Motor neuron (in vitro differentiated cells): ENCODE data around the gene XRCC3. TPM values are rescaled to one million over a fixed set of nuclear protein-coding genes. Genes with fewer than 3 reads are reported as not detected.

Experiments used
- ATAC-seq, 8 experiments: fragments of 200-7000 bp; cut with Tn5 transposase; replicated peaks in 6 of 8; 2 replicates each; pipeline ENCODE4 v1.8.0; 2021; ENCODE audit warnings: mild to moderate bottlenecking in 8 of 8, moderate library complexity in 8 of 8
- H3K27ac ChIP-seq, 2 donors: fragments of 250-450 bp; sonication (Bioruptor Pico); 2 replicates each; pipeline ENCODE4 v1.9.0; 2021; ENCODE audit warnings: antibody characterized with exemption in 2 of 2, mild to moderate bottlenecking in 2 of 2, moderate library complexity in 1 of 2
- H3K4me1 ChIP-seq, 2 donors: fragments of 250-450 bp; sonication (Bioruptor Pico); replicated peaks in 1 of 2; 2 replicates each; pipeline ENCODE4 v1.6.1; 2021; ENCODE audit warnings: antibody characterized with exemption in 2 of 2, mild to moderate bottlenecking in 2 of 2, moderate library complexity in 1 of 2
- H3K4me3 ChIP-seq, 5 donors: fragments of 250-450 bp; sonication (Bioruptor Pico); 2 replicates each; pipeline ENCODE4 v1.9.0; 2021; ENCODE audit warnings: antibody characterized with exemption in 5 of 5, mild to moderate bottlenecking in 5 of 5, moderate library complexity in 4 of 5
- WGBS, 10 experiments: fragments of 450-650 bp; shearing (Covaris generic); methylation state at CpG; one replicate each; pipeline ENCODE4 v1.0.0; 2022; 5-methylcytosine and 5-hydroxymethylcytosine counted together
- in situ Hi-C, 9 experiments: fragments of 400-800 bp; cut with MboI; loops; one replicate each; pipeline ENCODE4 v1.15.0; 2021; ENCODE audit warnings: low sequenced_read_pairs in 9 of 9, low pct_unique_long_range_greater_than_20kb in 2 of 9; ENCODE audit not compliant: unreplicated experiment in 9 of 9
- total RNA-seq, 8 experiments: library from RNA; unstranded; fragments of 300-600 nt; gene quantifications; 2 replicates each; pipeline versions ENCODE4 v1.2.3 to v1.2.4, GENCODE V29; 2022

XRCC3 gene
- total RNA-seq: 10 to 100 TPM in 3 of 8 experiments, 1 to 10 TPM in 5; 5.5 to 31.2 (median 7.5) TPM

DNA sequence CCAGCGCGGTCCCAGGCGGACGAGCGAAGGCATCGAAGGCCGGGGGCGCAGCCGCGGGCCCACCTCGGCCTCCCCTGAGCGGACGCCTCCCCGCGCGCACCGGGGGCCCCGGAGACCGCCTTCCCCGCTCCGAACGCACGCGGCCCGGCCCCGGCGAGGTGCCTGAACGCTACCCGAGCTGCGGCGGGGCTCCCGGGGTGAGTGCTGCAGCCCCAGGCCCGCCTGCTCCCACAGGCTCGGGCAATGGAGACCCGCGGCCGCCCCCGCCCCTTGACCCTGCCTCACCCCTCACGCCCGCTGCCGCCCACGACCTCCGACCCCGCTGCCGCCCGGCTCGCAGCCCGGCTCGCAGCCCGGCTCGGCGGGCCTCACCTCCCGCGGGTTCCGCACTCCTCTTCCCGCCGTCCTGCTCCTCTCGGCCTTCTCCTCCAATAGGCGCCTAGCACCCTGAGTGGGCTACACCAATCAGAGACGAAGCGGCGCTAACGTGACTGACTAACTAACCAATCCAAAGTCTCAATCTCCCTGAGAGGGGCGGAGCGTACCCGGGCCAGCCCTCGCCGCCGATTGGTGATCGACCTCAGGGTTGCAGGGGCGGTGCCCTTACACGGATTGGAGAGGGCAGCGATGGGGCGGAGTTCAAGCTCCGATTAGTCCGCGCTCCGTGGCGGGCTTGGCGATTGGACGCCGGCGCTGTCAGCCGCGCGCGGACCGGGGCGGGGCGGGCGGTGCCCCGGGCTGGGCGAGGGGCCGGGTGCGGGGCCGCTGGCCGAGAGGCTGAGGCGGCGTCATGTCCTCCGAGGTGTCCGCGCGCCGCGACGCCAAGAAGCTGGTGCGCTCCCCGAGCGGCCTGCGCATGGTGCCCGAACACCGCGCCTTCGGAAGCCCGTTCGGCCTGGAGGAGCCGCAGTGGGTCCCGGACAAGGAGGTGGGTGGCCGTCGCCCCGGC lies at the start of gene XRCC3, which contains the start of gene ZFYVE21:
Gene XRCC3 (minus strand): TSS at position 400 of the 949 bp plus-strand sequence. CDS start 4,364 bp downstream, outside the sequence.
Gene ZFYVE21 (plus strand): TSS at position 759 of the 949 bp plus-strand sequence. CDS start 32 bp downstream, at position 791.
- in situ Hi-C loops: no loop called here
- peak within 1 kb of the TSS; percentile 60 to 71 for H3K27ac ChIP-seq

GRCh38 chr14:103763730-103764488 lies 48.7 kb upstream of the XRCC3 start:
- Histone ChIP-seq H3K4me3 (no peak overlapping the region), H3K27ac (no peak overlapping the region), H3K4me1 (no peaks in the 10 kb centered on the region)
- no peak for ATAC-seq
- WGBS, 10 experiments: 46 to 100% (median 93%) methylated on average over 1 to 5 of the region's 5 CpGs
- in situ Hi-C loops: no loop called here

More for the DNA sequence above, at the start of gene XRCC3, which contains the start of gene ZFYVE21:
- ATAC-seq: peak; percentile 85 to 92 (median 90)
- WGBS, 10 experiments: 0% methylated on average over 3 of the region's 121 CpGs; no CpG with 5 or more reads in 9 of the 10 experiments
- Histone ChIP-seq H3K4me1 (peaks cover 30 to 35% of the 10 kb centered on the region in 2 donors), H3K4me3 (peak within 1 kb of the TSS; percentile 59 to 92 (median 68))

DNA sequence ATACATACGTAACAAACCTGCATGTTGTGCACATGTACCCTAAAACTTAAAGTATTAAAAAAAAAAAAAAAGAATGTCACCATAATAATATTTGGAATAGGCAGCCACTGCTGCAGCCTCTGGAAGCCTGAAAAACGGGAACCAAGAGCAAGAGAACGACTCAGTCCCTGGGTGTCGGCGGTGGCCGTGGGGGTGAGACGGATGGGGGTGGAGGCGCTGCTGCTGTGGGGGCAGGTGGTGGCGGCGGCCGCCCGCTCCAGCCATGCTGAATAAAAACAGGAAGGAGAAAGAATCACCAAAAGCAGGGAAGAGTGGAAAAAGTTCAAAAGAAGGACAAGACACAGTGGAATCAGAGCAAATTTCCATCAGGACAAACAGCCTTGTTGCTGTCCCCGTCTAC lies 47.3 kb upstream of the XRCC3 start:
- no peak for ATAC-seq
- in situ Hi-C loops: no loop called here
- 80 to 100% methylated on average over 1 of the region's 13 CpGs; no CpG with 5 or more reads in 8 of the 10 experiments for WGBS, 10 experiments
- no peak overlapping the region for H3K27ac ChIP-seq
- H3K4me3 ChIP-seq: no peak overlapping the region
- no peaks in the 10 kb centered on the region for H3K4me1 ChIP-seq

GRCh38 chr14:103762036-103762435 lies 46.8 kb upstream of the XRCC3 start:
- no peak for ATAC-seq
- H3K27ac ChIP-seq: no peak overlapping the region
- WGBS, 10 experiments: 0 to 80% (median 55%) methylated on average over 1 of the region's 1 CpG; no CpG with 5 or more reads in 4 of the 10 experiments
- no peak overlapping the region for H3K4me3 ChIP-seq
- in situ Hi-C loops: no loop called here
- H3K4me1 ChIP-seq: no peaks in the 10 kb centered on the region

- in situ Hi-C loops: no loop called here
- WGBS, 10 experiments: 20 to 100% (median 67%) methylated on average over 1 to 8 of the region's 8 CpGs; no CpG with 5 or more reads in 1 of the 10 experiments
- Histone ChIP-seq H3K4me1 (no peaks in the 10 kb centered on the region), H3K4me3 (no peak overlapping the region), H3K27ac (no peak overlapping the region)
- ATAC-seq: peak in 4 of 8 experiments; percentile 43 to 89 (median 80)
Observed at GRCh38 chr14:103758059-103758776, 43.0 kb upstream of the XRCC3 start.

GRCh38 chr14:103755060-103755459 lies 39.8 kb upstream of the XRCC3 start:
- ATAC-seq: no peak
- Histone ChIP-seq H3K4me3 (no peak overlapping the region), H3K27ac (no peak overlapping the region), H3K4me1 (no peaks in the 10 kb centered on the region)
- WGBS, 10 experiments: 100% methylated on average over 1 of the region's 6 CpGs; no CpG with 5 or more reads in 9 of the 10 experiments
- in situ Hi-C loops: no loop called here

- no peak overlapping the region for H3K27ac ChIP-seq
- in situ Hi-C loops: no loop called here
- no peak for ATAC-seq
- 26 to 92% (median 63%) methylated on average over 1 to 7 of the region's 9 CpGs; no CpG with 5 or more reads in 3 of the 10 experiments for WGBS, 10 experiments
- H3K4me3 ChIP-seq: no peak overlapping the region
- no peaks in the 10 kb centered on the region for H3K4me1 ChIP-seq
Observed at GRCh38 chr14:103753774-103754173, 38.5 kb upstream of the XRCC3 start.

DNA sequence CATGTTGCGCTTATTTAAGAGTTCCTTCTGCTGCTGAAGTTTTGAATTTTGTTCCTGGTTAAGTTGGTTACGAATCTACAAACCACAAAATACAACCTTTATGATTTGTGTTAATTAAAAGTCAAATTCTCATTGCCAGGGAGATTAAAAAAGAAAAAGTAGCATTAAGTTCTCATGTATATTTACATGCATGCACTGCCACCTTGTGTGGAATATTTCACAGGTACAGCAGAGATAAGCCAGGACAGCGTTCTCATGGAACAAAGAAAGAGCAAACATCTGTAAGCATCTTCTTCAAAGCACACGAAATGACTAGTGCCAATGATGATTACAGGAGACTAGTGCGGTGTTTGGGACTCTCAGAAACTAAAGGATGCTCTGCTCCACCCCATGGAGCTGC lies 34.6 kb upstream of the XRCC3 start:
- WGBS, 10 experiments: 72 to 100% (median 89%) methylated on average over 1 to 5 of the region's 5 CpGs; no CpG with 5 or more reads in 1 of the 10 experiments
- in situ Hi-C loops: no loop called here
- Histone ChIP-seq H3K27ac (no peak overlapping the region), H3K4me3 (no peak overlapping the region), H3K4me1 (no peaks in the 10 kb centered on the region)
- ATAC-seq: no peak

GRCh38 chr14:103749452-103749851 lies 34.2 kb upstream of the XRCC3 start:
- in situ Hi-C loops: no loop called here
- WGBS, 10 experiments: 80 to 100% (median 93%) methylated on average over 2 to 5 of the region's 5 CpGs; no CpG with 5 or more reads in 1 of the 10 experiments
- Histone ChIP-seq H3K27ac (no peak overlapping the region), H3K4me3 (no peak overlapping the region), H3K4me1 (no peaks in the 10 kb centered on the region)
- ATAC-seq: no peak

- no peak overlapping the region for H3K4me3 ChIP-seq
- H3K27ac ChIP-seq: no peak overlapping the region
- ATAC-seq: no peak
- WGBS, 10 experiments: 20 to 83% (median 70%) methylated on average over 1 to 3 of the region's 5 CpGs; no CpG with 5 or more reads in 6 of the 10 experiments
- in situ Hi-C loops: no loop called here
- no peaks in the 10 kb centered on the region for H3K4me1 ChIP-seq
Observed at GRCh38 chr14:103748534-103748857, 33.2 kb upstream of the XRCC3 start.

DNA sequence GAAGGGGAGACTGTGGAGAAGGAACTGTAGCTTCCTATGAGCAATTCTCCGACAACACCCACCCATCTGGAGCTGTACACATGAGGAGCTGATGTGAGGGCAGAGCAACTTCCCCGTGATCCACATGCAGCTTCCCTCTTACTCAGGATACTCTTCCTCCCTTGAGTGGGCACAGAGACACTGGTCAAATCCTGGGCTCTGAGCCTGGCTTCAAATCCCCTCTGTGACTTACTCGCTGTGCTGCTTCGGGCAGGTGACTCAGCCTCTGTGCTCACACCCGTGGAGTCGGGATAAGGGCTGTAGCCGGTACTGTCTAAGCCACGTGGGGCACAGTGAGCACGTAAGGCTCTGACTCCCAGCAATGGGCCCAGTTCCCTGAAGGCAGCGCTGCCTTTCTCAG lies 31.4 kb upstream of the XRCC3 start:
- ATAC-seq: peak in 1 of 8 experiments; percentile 67
- WGBS, 10 experiments: 20 to 100% (median 89%) methylated on average over 1 to 4 of the region's 10 CpGs; no CpG with 5 or more reads in 6 of the 10 experiments
- Histone ChIP-seq H3K27ac (no peak overlapping the region), H3K4me3 (no peak overlapping the region), H3K4me1 (no peaks in the 10 kb centered on the region)
- in situ Hi-C loops: no loop called here

DNA sequence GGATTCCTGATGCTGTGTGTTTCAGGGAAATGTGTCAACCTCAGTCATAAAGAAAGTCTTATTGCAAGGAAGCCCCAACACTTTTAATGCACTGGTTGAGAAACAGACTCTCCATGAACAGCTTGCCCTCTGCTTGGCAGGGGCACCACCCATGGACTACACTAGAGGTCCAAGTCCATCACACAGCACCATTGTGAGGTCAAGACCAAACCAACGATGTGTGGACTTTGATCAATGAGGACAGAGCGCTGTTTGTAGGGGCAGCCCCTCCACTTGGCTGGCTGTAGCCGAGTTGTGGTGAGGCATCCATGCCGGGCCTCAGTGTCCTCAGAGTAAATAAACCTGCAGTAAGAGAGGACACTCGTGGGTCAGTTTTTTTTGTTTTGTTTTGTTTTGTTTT lies 30.2 kb upstream of the XRCC3 start:
- WGBS, 10 experiments: 33 to 92% (median 73%) methylated on average over 1 to 4 of the region's 5 CpGs; no CpG with 5 or more reads in 3 of the 10 experiments

More for the DNA sequence above, 30.2 kb upstream of the XRCC3 start:
- ATAC-seq: no peak
- in situ Hi-C loops: no loop called here
- no peak overlapping the region for H3K4me3 ChIP-seq
- H3K4me1 ChIP-seq: no peaks in the 10 kb centered on the region
- H3K27ac ChIP-seq: no peak overlapping the region
